Colon (tissue), 2 donors: ENCODE data around the gene EXOC4.

Experiments
- FAIRE-seq: peaks from 2 replicates; lab custom pipeline; 2012; peaks lifted over from hg19 to GRCh38; lab: Jason Lieb, UNC
- donor health status: control.
- donor health status: control.

EXOC4 gene

GRCh38 chr7:133675510-133676218 lies 422.8 kb downstream of the EXOC4 start:
- no peak for FAIRE-seq

DNA sequence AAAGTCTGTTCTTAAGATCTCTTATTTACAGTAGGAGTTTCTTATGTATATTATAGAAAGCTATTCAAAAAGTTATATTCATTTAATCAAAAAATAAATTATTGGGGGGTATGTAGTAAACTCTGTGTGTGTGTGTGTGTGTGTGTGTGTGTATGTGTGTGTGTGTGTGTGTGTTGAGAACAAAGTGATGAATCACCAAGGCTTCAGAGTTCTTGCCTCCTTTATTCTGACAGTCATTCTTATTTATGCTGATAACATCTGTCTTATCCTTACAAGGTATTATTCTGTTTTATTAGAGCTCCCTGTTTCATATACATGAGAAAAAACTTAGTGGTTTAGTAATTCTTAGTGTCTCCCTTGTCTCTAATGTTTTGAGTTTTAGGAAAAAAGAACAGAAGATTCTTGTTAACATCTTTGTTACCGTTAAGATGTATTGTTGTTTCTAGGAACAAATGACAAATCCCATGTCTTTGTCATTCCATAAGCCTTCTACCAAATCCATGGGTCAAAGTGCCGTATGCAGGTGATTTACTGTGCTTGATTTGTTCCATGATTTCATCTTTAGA lies 424.0 kb downstream of the EXOC4 start:
- no peak for FAIRE-seq

GRCh38 chr7:133678137-133678814 lies 425.4 kb downstream of the EXOC4 start:
- FAIRE-seq, result no peak

DNA sequence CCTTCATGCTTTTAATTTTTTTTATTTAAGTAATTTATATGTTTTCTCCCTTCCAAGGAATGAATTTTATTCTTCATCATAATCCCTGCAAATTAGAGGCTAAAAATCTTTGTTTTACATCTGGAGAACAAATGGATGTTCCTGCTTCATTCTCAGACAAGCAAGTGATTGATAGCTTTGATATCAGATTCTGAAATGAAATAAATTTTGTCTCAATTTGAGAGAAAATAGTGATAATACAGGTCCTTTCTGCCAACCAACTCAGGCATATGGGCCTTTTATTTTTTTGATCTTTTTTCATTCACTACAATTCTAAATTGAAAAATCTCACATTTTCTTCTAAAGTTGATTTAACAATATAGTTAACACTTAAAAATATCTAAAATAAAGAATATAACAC lies 427.1 kb downstream of the EXOC4 start:
- FAIRE-seq, result no peak

- FAIRE-seq, result no peak
Measured at GRCh38 chr7:133681529-133681928, 428.7 kb downstream of the EXOC4 start.

DNA sequence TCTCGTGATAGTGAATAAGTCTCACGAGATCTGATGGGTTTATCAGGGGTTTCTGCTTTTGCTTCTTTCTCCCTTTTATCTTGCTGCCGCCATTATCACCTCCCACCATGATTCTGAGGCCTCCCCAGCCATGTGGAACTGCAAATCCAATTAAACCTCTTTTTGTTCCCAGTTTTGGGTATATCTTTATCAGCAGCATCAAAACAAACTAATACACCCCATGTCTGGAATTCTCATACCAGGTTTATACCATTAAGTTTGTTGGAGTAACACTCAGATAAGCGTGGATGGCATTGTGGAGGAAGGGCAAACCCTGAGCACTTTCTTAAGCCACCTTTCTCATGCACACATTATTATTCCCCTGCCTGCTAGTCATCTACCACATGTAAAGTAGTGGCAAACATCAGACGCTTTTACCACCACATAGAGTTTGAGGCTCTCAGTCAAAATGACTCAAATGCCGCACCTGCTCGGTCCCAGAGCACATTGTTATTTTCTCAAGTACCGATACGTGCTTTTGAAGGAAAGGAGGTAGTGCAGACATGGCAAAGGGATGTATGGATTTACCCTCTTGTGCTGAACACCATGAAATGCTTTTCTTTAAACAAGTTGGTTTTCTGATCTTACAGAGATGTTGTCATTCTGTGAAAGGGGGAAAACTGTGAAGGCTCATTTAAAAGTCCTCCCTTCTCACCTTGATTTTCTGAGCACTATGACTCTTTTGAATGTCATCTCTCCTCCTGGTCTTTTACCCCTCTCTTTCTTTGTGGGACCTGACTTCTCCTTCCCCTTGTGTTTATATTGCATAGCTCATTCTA lies 429.7 kb downstream of the EXOC4 start:
- FAIRE-seq, result no peak

DNA sequence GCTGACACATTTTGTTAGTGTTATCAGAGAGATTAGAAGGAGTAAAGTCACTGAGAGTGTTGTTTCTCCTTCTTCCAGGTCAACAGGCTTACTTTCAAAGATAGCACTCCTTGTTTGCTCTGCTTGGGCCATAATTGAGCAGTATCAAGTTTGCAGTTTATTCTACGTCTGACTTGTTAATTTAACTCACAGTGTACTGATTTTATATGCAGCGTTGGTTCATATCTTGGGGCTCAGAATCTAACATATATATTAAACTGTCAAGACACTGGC lies 430.2 kb downstream of the EXOC4 start:
- no peak for FAIRE-seq

DNA sequence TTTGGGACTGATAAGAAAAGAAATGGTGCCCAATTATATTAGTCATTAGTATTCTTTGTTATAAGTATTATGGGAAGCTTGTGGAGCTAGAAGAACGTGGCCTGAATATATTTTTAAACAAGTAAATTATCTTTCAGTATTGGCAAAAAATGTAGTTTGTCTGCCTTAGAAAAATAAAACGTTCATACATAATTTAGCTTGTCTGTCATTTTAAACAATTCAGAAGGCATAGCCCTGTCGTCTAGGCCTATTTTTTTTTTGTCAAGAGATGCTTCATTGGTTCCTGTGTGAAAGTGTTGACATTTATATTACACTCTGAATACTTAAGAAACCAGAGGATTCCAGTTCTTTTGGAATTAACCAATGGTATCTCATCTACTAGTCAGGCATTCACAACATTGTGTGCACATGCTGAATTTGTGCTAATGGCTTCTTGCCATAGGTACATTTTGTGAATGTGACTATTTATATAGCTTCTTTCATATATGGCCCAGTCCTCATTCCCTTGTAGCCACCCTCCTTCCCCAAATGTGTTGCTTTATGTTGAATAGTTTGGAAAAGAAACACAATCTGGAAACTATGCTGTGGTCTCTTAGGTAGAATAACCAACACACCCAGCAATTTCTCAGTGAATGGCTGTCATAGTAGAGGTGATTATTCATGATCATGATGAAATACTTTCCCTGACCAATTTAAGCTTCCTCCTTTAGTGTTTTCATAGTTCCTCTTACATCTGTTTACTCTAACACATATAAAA lies 435.8 kb downstream of the EXOC4 start:
- FAIRE-seq, result no peak

DNA sequence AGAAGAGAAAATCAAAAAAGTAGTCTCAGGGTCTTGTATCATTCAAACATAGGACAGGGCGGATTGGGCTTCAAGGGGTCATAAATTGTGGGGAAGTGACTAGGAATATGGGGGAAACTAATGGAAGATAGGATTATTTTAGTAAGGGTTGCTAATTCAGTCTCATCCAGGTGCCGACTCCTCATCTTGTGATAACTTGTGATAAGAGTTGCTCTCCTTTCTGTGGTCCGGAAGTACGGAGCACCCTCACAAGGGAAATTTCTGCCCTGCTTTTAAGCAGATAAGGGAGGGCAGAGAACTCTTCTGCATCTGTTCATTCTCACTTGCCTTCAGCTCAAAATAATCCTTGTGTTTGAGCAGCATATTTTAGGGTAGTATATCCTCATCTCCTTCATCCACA lies 437.9 kb downstream of the EXOC4 start:
- no peak for FAIRE-seq

DNA sequence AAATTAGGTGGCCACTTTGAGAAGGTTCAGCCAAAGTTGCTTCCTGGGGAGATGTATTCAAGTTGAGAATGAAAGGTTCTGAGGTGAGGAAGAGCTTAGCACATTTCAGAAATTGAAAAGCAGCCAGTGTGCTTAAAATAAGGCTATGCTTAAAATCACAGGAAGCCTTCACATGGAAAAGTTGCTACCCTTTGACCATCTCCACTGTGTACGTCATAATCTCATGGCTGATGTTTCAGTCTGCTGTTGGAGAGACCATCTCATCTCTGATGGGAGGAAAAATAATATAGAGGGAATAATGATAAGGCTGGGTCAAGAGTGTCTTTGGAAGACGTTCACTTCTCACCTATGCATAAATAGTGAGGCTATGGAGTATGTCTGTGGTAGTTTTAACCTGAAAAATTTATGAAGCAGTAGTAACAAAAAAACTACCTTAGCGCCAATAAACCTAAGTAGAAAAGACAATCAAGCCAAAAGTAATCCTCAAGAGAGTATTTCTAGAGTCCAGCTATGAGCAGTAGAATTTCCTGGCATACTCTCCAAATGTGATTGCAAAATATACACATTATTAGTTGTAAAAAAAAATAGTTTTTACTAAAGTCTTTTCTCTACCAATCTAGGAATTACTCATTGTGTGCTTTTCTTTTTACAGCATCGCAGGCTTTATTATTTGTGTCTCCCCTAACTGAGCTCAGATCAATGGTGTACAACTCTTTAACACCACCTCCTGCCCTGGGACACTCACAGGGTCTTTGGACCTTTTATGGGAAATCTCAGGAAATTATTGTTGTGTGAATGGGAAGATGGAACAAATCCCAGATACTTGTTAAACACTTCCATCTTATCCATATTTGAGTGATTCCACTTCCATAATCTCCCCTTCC lies 439.1 kb downstream of the EXOC4 start:
- no peak for FAIRE-seq

DNA sequence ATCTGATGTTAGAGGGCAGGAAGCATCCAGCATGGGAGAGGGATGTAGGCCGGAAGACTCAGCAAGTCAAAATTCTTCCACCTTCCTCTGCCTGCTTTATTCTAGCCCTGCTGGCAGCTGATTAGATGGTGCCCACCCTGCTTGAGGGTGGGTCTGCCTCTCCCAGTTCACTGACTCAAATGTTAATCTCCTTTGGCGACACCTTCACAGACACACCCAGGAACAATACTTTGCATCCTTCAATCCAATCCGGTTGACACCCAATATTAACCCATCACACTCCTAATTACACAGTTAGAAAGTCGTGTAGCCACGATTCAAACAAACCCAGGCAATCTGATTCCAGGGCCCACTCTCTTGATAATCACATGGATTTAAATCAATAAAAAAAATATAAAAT lies 440.4 kb downstream of the EXOC4 start:
- FAIRE-seq, result no peak

- no peak for FAIRE-seq
Measured at GRCh38 chr7:133696056-133696455, 443.2 kb downstream of the EXOC4 start.

- no peak for FAIRE-seq
Measured at GRCh38 chr7:133697585-133697984, 444.7 kb downstream of the EXOC4 start.

DNA sequence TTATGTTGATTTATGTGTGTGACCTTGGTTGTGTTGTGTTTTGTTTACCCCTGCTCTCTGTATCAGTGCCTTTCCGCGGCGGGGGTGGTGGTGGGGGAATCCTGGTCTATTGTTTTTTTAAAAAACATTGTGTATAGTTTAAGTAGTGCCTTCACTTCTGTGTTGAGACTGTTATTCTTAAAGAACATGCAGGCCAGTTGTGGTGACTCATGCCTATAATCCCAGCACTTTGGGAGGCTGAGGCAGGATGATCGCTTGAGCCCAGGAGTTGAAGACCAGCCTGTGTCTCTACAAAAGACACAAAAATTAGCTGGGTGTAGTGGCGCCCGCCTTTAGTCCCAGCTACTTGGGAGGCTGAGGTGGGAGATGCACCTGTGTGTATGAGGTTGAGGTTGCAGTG lies 445.2 kb downstream of the EXOC4 start:
- FAIRE-seq, result no peak

GRCh38 chr7:133699386-133699785 lies 446.5 kb downstream of the EXOC4 start:
- FAIRE-seq, result no peak

GRCh38 chr7:133702078-133702477 lies 449.2 kb downstream of the EXOC4 start:
- no peak for FAIRE-seq

- no peak for FAIRE-seq
Measured at GRCh38 chr7:133702960-133703359, 450.1 kb downstream of the EXOC4 start.

DNA sequence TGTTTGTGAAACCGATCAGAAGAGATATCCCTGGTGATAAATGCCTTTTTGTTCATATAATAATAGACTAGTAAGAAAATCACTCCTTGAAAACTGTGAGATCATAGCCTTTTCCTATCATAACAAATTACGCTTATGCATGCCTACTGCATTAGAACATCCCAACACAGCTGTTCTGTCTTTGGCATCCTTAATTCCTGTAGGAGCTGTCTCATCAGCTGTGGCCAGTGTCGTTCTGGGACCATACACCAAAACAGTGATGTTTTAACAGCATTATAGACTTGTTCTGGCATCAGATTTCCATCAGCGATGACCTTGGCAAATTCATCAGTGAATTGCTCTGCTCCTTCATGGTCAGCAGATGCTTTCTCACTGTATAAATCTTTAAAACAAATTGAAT lies 450.7 kb downstream of the EXOC4 start:
- no peak for FAIRE-seq

DNA sequence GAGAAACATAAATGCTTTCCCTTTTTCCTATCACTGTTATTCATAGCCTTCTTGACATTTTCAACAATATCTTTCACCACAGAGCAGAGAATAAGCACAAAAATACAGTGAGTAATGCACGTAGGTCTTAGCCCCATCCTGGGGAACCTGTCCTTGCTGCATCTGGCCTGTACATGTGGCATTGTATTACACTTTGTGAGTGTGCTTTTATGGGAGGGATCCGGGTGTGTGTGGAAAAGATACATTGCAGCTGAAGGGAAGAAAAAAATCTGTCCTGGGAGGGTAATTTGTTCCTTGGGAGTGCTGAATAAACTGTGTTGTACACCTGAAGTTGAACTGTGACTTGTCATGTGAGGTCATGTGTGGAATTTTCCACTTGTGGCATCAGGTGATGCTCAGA lies 451.6 kb downstream of the EXOC4 start:
- FAIRE-seq, result no peak

DNA sequence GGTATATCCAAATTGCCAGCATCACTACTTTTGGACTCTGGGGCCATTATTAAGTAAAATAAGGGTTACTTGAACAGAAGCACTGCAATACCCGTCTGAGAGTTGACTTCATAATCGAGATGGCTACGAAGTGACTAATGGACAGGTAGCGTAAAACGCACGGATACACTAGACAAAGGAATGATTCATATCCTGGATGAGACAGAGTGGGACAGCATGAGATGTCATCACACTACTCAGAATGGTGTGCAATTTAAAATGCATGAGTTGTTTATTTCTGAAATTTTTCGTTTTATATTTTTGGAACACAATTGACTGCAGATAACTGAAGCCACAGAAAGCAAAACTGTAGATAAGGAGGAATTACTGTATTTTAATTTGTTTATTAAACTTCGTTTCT lies 452.7 kb downstream of the EXOC4 start:
- no peak for FAIRE-seq

DNA sequence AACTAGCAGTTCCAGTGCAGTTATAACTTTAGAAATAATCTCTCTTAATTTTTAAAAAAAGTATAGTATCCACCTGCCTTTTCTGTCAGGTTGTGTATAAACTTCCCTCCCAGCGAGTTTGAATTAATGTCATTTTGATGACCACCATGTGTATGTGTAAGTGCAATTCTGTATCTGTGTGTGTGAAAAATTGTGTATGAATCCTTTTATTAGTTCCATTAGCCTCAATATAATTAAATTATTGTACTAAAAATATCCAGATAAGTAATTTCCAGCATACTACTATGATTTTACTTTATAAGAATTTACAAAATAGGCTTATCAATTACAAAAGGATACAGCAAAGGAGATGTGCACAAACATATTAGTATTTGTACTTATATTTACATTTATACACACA lies 453.1 kb downstream of the EXOC4 start:
- FAIRE-seq, result no peak
